Measurements from ENCODE around the gene MAPK8IP1.
"Not testable (repeated sequence)": the region's sequence is repeated elsewhere in the genome, so short reads cannot be mapped to it uniquely, and the experiment has no call there.

The MAPK8IP1 gene

GRCh38 chr11:45890886-45891550, 5.6 kb downstream of the MAPK8IP1 start:
- no peak for DNase-seq (ENCODE audit: low spot score)

- DNase-seq (ENCODE audit: low spot score), result no peak
Measured at GRCh38 chr11:45892856-45893255, 7.4 kb downstream of the MAPK8IP1 start.

GRCh38 chr11:45894555-45895247, 9.2 kb downstream of the MAPK8IP1 start:
- no peak for DNase-seq (ENCODE audit: low spot score)

GRCh38 chr11:45895553-45896259, 10.3 kb downstream of the MAPK8IP1 start:
- DNase-seq (ENCODE audit: low spot score), result no peak

- no peak for DNase-seq (ENCODE audit: low spot score)
Measured at GRCh38 chr11:45896422-45896984, 11.1 kb downstream of the MAPK8IP1 start.

GRCh38 chr11:45897556-45897955, 12.1 kb downstream of the MAPK8IP1 start:
- no peak for DNase-seq (ENCODE audit: low spot score)

- no peak for DNase-seq (ENCODE audit: low spot score)
Measured at GRCh38 chr11:45899086-45899447, 13.6 kb downstream of the MAPK8IP1 start.

GRCh38 chr11:45899448-45900174, 14.2 kb downstream of the MAPK8IP1 start:
- peak; percentile 96 for DNase-seq (ENCODE audit: low spot score)

GRCh38 chr11:45900175-45900800, 14.8 kb downstream of the MAPK8IP1 start:
- not testable (repeated sequence) for DNase-seq (ENCODE audit: low spot score)

- no peak for DNase-seq (ENCODE audit: low spot score)
Measured at GRCh38 chr11:45900916-45901617, 15.6 kb downstream of the MAPK8IP1 start.

GRCh38 chr11:45901626-45902025, 16.2 kb downstream of the MAPK8IP1 start:
- DNase-seq (ENCODE audit: low spot score), result no peak

GRCh38 chr11:45902452-45903380, 17.3 kb downstream of the MAPK8IP1 start:
- DNase-seq (ENCODE audit: low spot score), result no peak

GRCh38 chr11:45904309-45904915, 19.0 kb downstream of the MAPK8IP1 start:
- no peak for DNase-seq (ENCODE audit: low spot score)

GRCh38 chr11:45905095-45905494, 19.6 kb downstream of the MAPK8IP1 start:
- no peak for DNase-seq (ENCODE audit: low spot score)

- not testable (repeated sequence) for DNase-seq (ENCODE audit: low spot score)
Measured at GRCh38 chr11:45905576-45905975, 20.1 kb downstream of the MAPK8IP1 start.

GRCh38 chr11:45906096-45906682, 20.7 kb downstream of the MAPK8IP1 start:
- DNase-seq (ENCODE audit: low spot score), result no peak

GRCh38 chr11:45906965-45907611, 21.6 kb downstream of the MAPK8IP1 start, which contains the start of gene FREY1:
Gene FREY1, minus strand, starts transcription at chr11:45907271. Its CDS starts 26 bp downstream, at chr11:45907245.
- DNase-seq (ENCODE audit: low spot score), result no peak

- DNase-seq (ENCODE audit: low spot score), result no peak
Measured at GRCh38 chr11:45907911-45908370, 22.5 kb downstream of the MAPK8IP1 start.

Data from AG08395 (cell line).